BE2C (cell line): ENCODE data around the gene CAMKV.

Experiments used
- DNase-seq: peaks from one replicate; pipeline ENCODE4 v3.0.0-alpha.2; 2020
- H3K27me3 ChIP-seq: fragments of 250-450 bp; sonication (Bioruptor Pico); 2 replicates; pipeline ENCODE4 v1.5.1; 2020; ENCODE audit warnings: mild to moderate bottlenecking
- H3K36me3 ChIP-seq: fragments of 250-450 bp; sonication (Bioruptor Pico); 2 replicates; pipeline ENCODE4 v1.5.1; 2020; ENCODE audit warnings: mild to moderate bottlenecking
- H3K4me1 ChIP-seq: fragments of 250-450 bp; sonication (Bioruptor Pico); 2 replicates; pipeline ENCODE4 v1.5.1; 2020
- H3K4me3 ChIP-seq: 2 replicates; pipeline ENCODE4 v1.5.1; 2011; ENCODE audit warnings: low read depth, low read length
- H3K9me3 ChIP-seq: fragments of 250-450 bp; sonication (Bioruptor Pico); 2 replicates; pipeline ENCODE4 v1.5.1; 2020
- TF ChIP-seq, protein P1 (sequence below): IDR thresholded peaks from 2 replicates; pipeline ENCODE4 v1.5.1; 2012; ENCODE audit warnings: mild to moderate bottlenecking, low read depth, low read length

Gene CAMKV

DNA sequence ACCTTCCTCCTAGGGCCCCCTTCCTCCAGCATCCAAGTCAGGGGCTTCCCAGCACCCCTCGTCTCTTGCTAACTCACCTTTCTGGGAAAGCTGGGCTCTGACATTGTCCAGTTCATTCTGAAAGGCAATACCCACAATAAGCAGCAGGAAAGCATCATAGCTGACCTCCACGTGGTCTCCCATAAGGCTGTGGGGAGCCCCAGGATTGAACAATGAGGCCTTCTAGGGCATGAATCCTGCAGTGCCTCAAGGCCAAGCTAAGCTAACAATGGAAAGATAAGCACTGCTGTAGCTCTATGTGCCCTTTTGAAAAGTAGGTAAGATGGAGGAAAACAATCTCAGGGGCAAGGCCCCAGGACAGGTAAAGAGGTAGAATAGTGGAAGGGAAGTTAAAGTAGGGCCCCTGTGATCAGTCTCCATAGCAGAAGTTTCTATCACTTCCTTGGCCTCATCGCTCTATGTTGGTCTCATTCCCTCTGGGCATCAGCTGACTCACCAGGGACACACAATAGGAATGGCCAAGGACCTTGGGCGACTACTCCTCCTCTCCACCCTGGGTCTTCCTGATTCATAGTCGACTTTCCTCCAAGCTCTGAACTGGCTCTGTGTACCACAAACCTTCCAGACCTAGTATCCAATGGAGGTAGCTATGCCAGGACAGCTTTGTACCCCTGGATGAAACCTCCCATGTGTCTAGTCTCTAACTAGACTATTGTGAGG, 25.1 kb downstream of the CAMKV start:
- H3K9me3 ChIP-seq, result no peaks in the 10 kb centered on the region
- H3K4me1 ChIP-seq, result peaks cover 18% of the 10 kb centered on the region
- no peak overlapping the region for H3K4me3 ChIP-seq
- TF ChIP-seq, protein P1, sequence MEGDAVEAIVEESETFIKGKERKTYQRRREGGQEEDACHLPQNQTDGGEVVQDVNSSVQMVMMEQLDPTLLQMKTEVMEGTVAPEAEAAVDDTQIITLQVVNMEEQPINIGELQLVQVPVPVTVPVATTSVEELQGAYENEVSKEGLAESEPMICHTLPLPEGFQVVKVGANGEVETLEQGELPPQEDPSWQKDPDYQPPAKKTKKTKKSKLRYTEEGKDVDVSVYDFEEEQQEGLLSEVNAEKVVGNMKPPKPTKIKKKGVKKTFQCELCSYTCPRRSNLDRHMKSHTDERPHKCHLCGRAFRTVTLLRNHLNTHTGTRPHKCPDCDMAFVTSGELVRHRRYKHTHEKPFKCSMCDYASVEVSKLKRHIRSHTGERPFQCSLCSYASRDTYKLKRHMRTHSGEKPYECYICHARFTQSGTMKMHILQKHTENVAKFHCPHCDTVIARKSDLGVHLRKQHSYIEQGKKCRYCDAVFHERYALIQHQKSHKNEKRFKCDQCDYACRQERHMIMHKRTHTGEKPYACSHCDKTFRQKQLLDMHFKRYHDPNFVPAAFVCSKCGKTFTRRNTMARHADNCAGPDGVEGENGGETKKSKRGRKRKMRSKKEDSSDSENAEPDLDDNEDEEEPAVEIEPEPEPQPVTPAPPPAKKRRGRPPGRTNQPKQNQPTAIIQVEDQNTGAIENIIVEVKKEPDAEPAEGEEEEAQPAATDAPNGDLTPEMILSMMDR, result no peak
- DNase-seq, result no peak
- H3K36me3 ChIP-seq, result no peaks in the 10 kb centered on the region
- no peaks in the 10 kb centered on the region for H3K27me3 ChIP-seq

DNA sequence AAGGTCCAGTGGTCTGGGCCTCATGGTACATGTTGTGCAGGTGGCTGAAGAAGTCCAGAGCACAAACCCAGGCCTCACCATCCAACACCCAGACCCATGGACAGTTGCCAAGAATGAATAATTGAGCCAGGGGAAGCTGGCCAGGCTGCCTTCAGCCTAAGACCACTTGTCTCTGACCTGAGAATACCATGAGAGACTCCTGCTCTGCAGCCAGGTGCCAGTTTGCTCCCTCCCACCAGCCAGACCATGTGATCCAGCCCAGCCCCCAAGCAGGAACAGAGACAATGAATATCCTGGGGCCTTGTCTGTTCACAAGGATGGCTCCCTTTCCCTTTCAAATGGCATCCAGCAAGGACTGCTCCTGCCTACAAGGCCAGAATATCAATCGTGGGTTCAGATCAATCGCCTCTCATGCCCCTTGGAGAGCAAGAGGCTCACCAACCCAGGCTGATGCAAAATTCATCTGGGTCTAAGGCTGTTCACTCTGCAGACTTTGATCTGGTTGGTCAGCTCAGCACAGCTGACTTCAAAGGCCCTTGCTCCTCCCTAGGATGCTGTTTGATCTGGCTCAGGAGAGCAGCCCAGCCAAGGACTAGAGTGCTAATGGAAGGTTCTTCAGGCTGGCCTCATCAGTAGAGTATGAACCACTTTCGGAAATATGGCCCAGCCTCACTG, 26.7 kb downstream of the CAMKV start:
- DNase-seq, result peak; percentile 36
- Histone ChIP-seq H3K4me3 (no peak overlapping the region), H3K27me3 (no peaks in the 10 kb centered on the region), H3K36me3 (no peaks in the 10 kb centered on the region), H3K4me1 (peaks cover 20% of the 10 kb centered on the region), H3K9me3 (no peaks in the 10 kb centered on the region)
- TF ChIP-seq, protein P1, result no peak

DNA sequence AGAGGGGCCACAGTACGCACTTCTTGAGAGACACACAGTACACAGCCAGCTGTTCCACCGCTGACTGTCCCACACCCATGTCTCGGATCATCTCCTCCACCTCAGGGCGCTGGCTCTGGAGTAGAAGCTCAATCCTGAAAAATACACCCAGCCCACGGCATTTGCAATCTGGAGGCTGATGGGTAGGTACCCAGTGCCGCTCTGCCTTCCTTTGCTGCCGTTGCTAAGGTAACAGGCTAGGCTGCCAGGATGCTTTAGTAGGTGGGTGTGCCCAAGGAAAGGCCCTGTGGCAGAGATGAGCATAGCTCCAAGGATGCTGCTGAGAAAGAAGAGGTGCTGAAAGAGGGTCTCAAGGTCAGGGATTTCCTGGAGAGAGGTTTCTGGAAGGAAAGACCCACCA, 27.9 kb downstream of the CAMKV start:
- H3K4me1 ChIP-seq, result peaks cover 20% of the 10 kb centered on the region
- TF ChIP-seq, protein P1, result no peak
- no peak for DNase-seq
- no peak overlapping the region for H3K4me3 ChIP-seq
- no peaks in the 10 kb centered on the region for H3K9me3 ChIP-seq
- no peaks in the 10 kb centered on the region for H3K27me3 ChIP-seq
- H3K36me3 ChIP-seq, result no peaks in the 10 kb centered on the region

DNA sequence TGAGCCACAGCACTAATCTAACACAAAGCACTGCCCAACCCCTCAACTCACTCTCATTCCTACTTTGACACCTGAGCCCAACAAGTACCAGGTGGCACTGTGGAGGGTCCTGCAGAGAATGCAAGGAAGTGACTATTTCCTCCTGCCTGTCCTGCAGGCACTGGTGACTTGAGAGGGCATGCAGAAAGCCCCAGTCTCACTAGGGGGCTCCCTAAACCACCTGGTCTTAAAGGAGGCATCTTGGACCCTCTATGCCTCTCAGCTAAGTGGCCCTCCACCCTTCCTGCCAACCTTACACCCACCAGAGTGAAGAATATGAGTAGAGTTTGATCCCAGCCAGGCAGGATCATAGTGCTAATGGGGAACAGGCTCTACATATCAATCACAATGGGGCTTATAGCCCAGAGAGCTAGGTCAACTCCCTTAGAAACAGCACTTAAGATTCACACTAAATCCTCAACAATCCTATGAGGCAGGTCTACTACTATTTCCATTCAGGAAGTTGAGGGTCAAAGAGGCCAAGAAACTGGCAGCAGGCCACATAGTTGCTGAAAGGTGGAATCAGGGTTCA, 28.5 kb downstream of the CAMKV start:
- Histone ChIP-seq H3K36me3 (no peaks in the 10 kb centered on the region), H3K4me1 (peaks cover 20% of the 10 kb centered on the region), H3K27me3 (no peaks in the 10 kb centered on the region), H3K9me3 (no peaks in the 10 kb centered on the region), H3K4me3 (no peak overlapping the region)
- TF ChIP-seq, protein P1, result peak; percentile 47
- peak; percentile 30 for DNase-seq

DNA sequence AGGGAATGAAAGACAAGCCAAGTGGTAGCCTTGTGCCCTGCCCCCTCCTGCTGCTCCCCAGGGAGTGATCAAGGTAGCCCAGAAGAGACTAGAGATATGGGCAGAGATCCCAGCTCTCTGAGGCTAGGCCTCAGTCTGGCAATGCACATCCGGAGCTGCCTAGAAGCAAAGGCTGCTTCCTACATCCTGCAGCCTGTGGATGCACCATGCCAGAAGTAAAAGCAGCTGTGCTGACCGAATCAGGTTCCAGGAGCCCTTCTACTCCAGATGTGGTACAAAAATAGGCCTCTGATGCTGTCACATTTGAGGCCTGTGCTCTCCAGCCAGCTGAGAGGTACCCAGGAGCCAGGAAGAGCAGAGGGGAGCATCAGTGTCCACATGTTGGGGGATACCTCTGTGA, 29.3 kb downstream of the CAMKV start:
- Histone ChIP-seq H3K27me3 (no peaks in the 10 kb centered on the region), H3K9me3 (no peaks in the 10 kb centered on the region), H3K4me1 (peaks cover 20% of the 10 kb centered on the region), H3K4me3 (no peak overlapping the region), H3K36me3 (no peaks in the 10 kb centered on the region)
- TF ChIP-seq, protein P1, result no peak
- DNase-seq, result peak; percentile 18
